Neural progenitor cell (in vitro differentiated cells): ENCODE results near the gene FOXN3. TPM values are rescaled to one million over a fixed set of nuclear protein-coding genes. Genes with fewer than 3 reads are reported as not detected.

Experiments used
- DNase-seq: peaks from one replicate; pipeline ENCODE4 v3.0.0-alpha.2; 2016; ENCODE audit warnings: low spot score
- H2AFZ ChIP-seq: fragments of 200-600 bp; sonication (generic); replicated peaks from 2 replicates; pipeline ENCODE4 v1.6.1; 2016; ENCODE audit warnings: antibody characterized with exemption
- H3F3A ChIP-seq: fragments of 200-600 bp; sonication (generic); 2 replicates; pipeline ENCODE4 v1.6.1; 2016; ENCODE audit warnings: antibody characterized with exemption, low read depth
- H3K27ac ChIP-seq: fragments of 200-600 bp; sonication (generic); 2 replicates; pipeline ENCODE4 v1.5.1; 2016; ENCODE audit warnings: mild to moderate bottlenecking
- H3K27me3 ChIP-seq: fragments of 200-600 bp; sonication (generic); 2 replicates; pipeline ENCODE4 v1.6.1; 2016; ENCODE audit warnings: mild to moderate bottlenecking, moderate library complexity
- H3K36me3 ChIP-seq: fragments of 200-600 bp; sonication (generic); 2 replicates; pipeline ENCODE4 v1.5.1; 2016
- H3K4me1 ChIP-seq: fragments of 200-600 bp; sonication (generic); 2 replicates; pipeline ENCODE4 v1.6.1; 2016; ENCODE audit warnings: mixed run types
- H3K4me2 ChIP-seq: fragments of 200-600 bp; sonication (generic); 2 replicates; pipeline ENCODE4 v1.6.1; 2016
- H3K4me3 ChIP-seq: fragments of 200-600 bp; sonication (generic); 2 replicates; pipeline ENCODE4 v1.5.1; 2016
- H3K79me2 ChIP-seq: fragments of 200-600 bp; sonication (generic); 2 replicates; pipeline ENCODE4 v1.6.1; 2016; ENCODE audit warnings: low read depth
- H3K9ac ChIP-seq: fragments of 200-600 bp; sonication (generic); 2 replicates; pipeline ENCODE4 v1.6.1; 2016
- H3K9me3 ChIP-seq: fragments of 200-600 bp; sonication (generic); 2 replicates; pipeline ENCODE4 v1.5.1; 2016; ENCODE audit warnings: low read depth
- H4K20me1 ChIP-seq: fragments of 200-600 bp; sonication (generic); 2 replicates; pipeline ENCODE4 v1.6.1; 2016; ENCODE audit warnings: low read depth
- H3K27ac Mint-ChIP-seq: 3 replicates; pipeline ENCODE4 v1.8.0; 2021; ENCODE audit warnings: mixed read lengths
- H3K27me3 Mint-ChIP-seq: 2 replicates; pipeline ENCODE4 v1.8.0; 2022; ENCODE audit warnings: low read depth, mild to moderate bottlenecking, inconsistent platforms, moderate library complexity, mixed read lengths; ENCODE audit not compliant: insufficient read depth
- H3K36me3 Mint-ChIP-seq: 3 replicates; pipeline ENCODE4 v1.8.0; 2021; ENCODE audit warnings: mixed read lengths
- H3K4me1 Mint-ChIP-seq: 3 replicates; pipeline ENCODE4 v1.8.0; 2021; ENCODE audit warnings: mixed read lengths
- H3K4me3 Mint-ChIP-seq: 3 replicates; pipeline ENCODE4 v1.8.0; 2021; ENCODE audit warnings: mild to moderate bottlenecking, moderate library complexity, mixed read lengths
- H3K9me3 Mint-ChIP-seq: 3 replicates; pipeline ENCODE4 v1.8.0; 2020; ENCODE audit warnings: mixed read lengths
- EZH2 ChIP-seq: fragments of 200-600 bp; sonication (generic); IDR thresholded peaks from 2 replicates; pipeline ENCODE4 v1.6.1; 2017; ENCODE audit warnings: antibody characterized with exemption, mild to moderate bottlenecking, moderate library complexity
- EZH2phosphoT487 ChIP-seq: fragments of 200-600 bp; sonication (generic); IDR thresholded peaks from 2 replicates; pipeline ENCODE4 v1.6.1; 2017; ENCODE audit warnings: antibody characterized with exemption
- total RNA-seq: library from RNA; depleted of rRNA; stranded (reverse); fragments of >200 nt; gene quantifications from 2 replicates; pipeline ENCODE4 v1.2.3, GENCODE V29; 2015; ENCODE audit warnings: low replicate concordance
- TF ChIP-seq, protein P1 (sequence below): fragments of 200-600 bp; sonication (generic); IDR thresholded peaks from 2 replicates; pipeline ENCODE4 v1.5.1; 2017; ENCODE audit warnings: antibody characterized with exemption, mild to moderate bottlenecking

FOXN3 gene
- total RNA-seq, 1 donor from 2014 or later, result 39.5 TPM

DNA sequence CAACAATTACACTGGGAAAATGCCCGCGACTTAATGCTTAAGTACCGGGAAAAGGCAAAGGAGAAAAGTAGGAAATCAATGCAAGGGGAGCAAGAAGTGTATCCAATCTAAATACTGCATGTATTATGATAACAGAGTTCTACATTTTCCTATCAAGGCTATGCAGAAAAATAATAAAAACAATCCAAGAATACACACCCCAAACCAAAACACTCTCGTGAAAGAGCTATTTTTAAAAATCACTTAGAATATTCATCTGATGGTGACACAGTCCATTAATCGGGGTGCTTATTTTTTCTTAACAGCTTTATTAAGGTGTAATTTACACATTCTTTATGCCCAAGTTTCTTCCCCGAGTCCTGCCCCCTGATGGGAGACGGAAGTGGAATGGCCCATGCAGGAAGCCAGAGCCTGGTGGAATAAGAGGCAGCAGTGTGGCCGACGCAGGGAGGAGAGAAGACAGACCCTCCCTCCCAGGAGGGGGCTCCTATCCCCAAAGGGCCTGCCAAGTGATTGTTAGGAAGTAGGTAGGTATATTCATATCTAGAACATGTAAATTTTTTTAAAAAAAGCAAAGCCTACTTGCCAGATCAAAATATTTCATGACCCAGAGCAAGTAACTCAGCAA is 174.3 kb downstream of the FOXN3 start:
- TF ChIP-seq EZH2, result no peak
- no peak for TF ChIP-seq EZH2phosphoT487
- TF ChIP-seq, protein P1, sequence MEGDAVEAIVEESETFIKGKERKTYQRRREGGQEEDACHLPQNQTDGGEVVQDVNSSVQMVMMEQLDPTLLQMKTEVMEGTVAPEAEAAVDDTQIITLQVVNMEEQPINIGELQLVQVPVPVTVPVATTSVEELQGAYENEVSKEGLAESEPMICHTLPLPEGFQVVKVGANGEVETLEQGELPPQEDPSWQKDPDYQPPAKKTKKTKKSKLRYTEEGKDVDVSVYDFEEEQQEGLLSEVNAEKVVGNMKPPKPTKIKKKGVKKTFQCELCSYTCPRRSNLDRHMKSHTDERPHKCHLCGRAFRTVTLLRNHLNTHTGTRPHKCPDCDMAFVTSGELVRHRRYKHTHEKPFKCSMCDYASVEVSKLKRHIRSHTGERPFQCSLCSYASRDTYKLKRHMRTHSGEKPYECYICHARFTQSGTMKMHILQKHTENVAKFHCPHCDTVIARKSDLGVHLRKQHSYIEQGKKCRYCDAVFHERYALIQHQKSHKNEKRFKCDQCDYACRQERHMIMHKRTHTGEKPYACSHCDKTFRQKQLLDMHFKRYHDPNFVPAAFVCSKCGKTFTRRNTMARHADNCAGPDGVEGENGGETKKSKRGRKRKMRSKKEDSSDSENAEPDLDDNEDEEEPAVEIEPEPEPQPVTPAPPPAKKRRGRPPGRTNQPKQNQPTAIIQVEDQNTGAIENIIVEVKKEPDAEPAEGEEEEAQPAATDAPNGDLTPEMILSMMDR, result no peak
- Histone ChIP-seq H3K4me2 (no peak overlapping the region), H3K36me3 (no peaks in the 10 kb centered on the region), H3K4me3 (no peak overlapping the region), H3K79me2 (peaks cover 21% of the 10 kb centered on the region), H3K4me1 (peaks cover 19% of the 10 kb centered on the region), H3F3A (no peaks in the 10 kb centered on the region), H2AFZ (no peak overlapping the region), H3K27me3 (no peaks in the 10 kb centered on the region), H3K9ac (no peak overlapping the region), H3K9me3 (no peaks in the 10 kb centered on the region), H3K27ac (no peak overlapping the region), H4K20me1 (peaks cover 24% of the 10 kb centered on the region)
- H3K4me1 Mint-ChIP-seq, result peaks cover 13% of the 10 kb centered on the region
- no peak overlapping the region for H3K4me3 Mint-ChIP-seq
- no peaks in the 10 kb centered on the region for H3K27me3 Mint-ChIP-seq
- DNase-seq, result no peak
- peaks cover 14% of the 10 kb centered on the region for H3K36me3 Mint-ChIP-seq
- H3K9me3 Mint-ChIP-seq, result peaks cover 2% of the 10 kb centered on the region
- no peak overlapping the region for H3K27ac Mint-ChIP-seq

- Histone ChIP-seq H3F3A (no peaks in the 10 kb centered on the region), H3K4me2 (no peak overlapping the region), H4K20me1 (peaks cover 24% of the 10 kb centered on the region), H3K36me3 (no peaks in the 10 kb centered on the region), H2AFZ (no peak overlapping the region), H3K4me1 (peaks cover 19% of the 10 kb centered on the region), H3K27me3 (no peaks in the 10 kb centered on the region), H3K79me2 (peaks cover 28% of the 10 kb centered on the region), H3K4me3 (no peak overlapping the region), H3K9ac (no peak overlapping the region), H3K9me3 (no peaks in the 10 kb centered on the region), H3K27ac (no peak overlapping the region)
- no peak for DNase-seq
- Mint-ChIP-seq H3K9me3 (peaks cover 5% of the 10 kb centered on the region), H3K4me3 (no peak overlapping the region), H3K27ac (no peak overlapping the region), H3K27me3 (no peaks in the 10 kb centered on the region), H3K4me1 (peaks cover 13% of the 10 kb centered on the region), H3K36me3 (peaks cover 19% of the 10 kb centered on the region)
- TF ChIP-seq, protein P1, result no peak
- TF ChIP-seq EZH2phosphoT487 (no peak), EZH2 (no peak)
These were observed 174.9 kb downstream of the FOXN3 start for GRCh38 chr14:89241934-89242651.

GRCh38 chr14:89241257-89241656 is 175.8 kb downstream of the FOXN3 start:
- Histone ChIP-seq H3K79me2 (peaks cover 30% of the 10 kb centered on the region), H4K20me1 (peaks cover 24% of the 10 kb centered on the region), H3K9ac (no peak overlapping the region), H3K9me3 (no peaks in the 10 kb centered on the region), H3K27ac (no peak overlapping the region), H3K27me3 (no peaks in the 10 kb centered on the region), H3K4me1 (peaks cover 19% of the 10 kb centered on the region), H3F3A (no peaks in the 10 kb centered on the region), H2AFZ (no peak overlapping the region), H3K36me3 (no peaks in the 10 kb centered on the region), H3K4me2 (no peak overlapping the region), H3K4me3 (no peak overlapping the region)
- TF ChIP-seq EZH2phosphoT487, result no peak
- TF ChIP-seq EZH2, result no peak
- TF ChIP-seq, protein P1, result no peak
- Mint-ChIP-seq H3K4me3 (no peak overlapping the region), H3K4me1 (peaks cover 15% of the 10 kb centered on the region), H3K9me3 (peaks cover 8% of the 10 kb centered on the region), H3K36me3 (peaks cover 21% of the 10 kb centered on the region), H3K27ac (no peak overlapping the region), H3K27me3 (no peaks in the 10 kb centered on the region)
- DNase-seq, result no peak
